Loucy (cell line): Measurements from ENCODE around the gene ECE2.

ENCODE experiments used
- H2AFZ ChIP-seq: fragments of 200-600 bp; sonication (generic); 2 replicates; pipeline ENCODE4 v1.6.0; 2016; ENCODE audit warnings: antibody characterized with exemption, mild to moderate bottlenecking, low read length, moderate library complexity
- H3F3A ChIP-seq: fragments of 200-600 bp; 2 replicates; pipeline ENCODE4 v1.6.0; 2016; ENCODE audit warnings: antibody characterized with exemption, low read depth, mild to moderate bottlenecking
- H3K27me3 ChIP-seq: fragments of 200-600 bp; sonication (generic); 2 replicates; pipeline ENCODE4 v1.6.1; 2014; ENCODE audit warnings: low read length, mild to moderate bottlenecking; ENCODE audit not compliant: insufficient read depth, poor library complexity, severe bottlenecking
- H3K36me3 ChIP-seq: fragments of 200-600 bp; sonication (generic); 2 replicates; pipeline ENCODE4 v1.6.1; 2016; ENCODE audit warnings: low read length; ENCODE audit not compliant: insufficient read depth
- H3K4me1 ChIP-seq: fragments of 200-600 bp; sonication (generic); 2 replicates; pipeline ENCODE4 v1.5.1; 2014; ENCODE audit warnings: low read length, mild to moderate bottlenecking; ENCODE audit not compliant: insufficient read depth, poor library complexity, severe bottlenecking
- H3K4me2 ChIP-seq: fragments of 200-600 bp; sonication (generic); 2 replicates; pipeline ENCODE4 v1.6.0; 2014; ENCODE audit warnings: antibody characterized with exemption, low read length, low read depth, mild to moderate bottlenecking; ENCODE audit not compliant: poor library complexity, severe bottlenecking
- H3K4me3 ChIP-seq: fragments of 200-600 bp; sonication (generic); 2 replicates; pipeline ENCODE4 v1.5.1; 2014; ENCODE audit warnings: low read length, mild to moderate bottlenecking, mixed read lengths; ENCODE audit not compliant: poor library complexity, severe bottlenecking
- H3K79me2 ChIP-seq: fragments of 200-600 bp; sonication (generic); 2 replicates; pipeline ENCODE4 v1.6.1; 2014; ENCODE audit warnings: low read length; ENCODE audit not compliant: insufficient read depth
- H3K9ac ChIP-seq: fragments of 200-600 bp; sonication (generic); 2 replicates; pipeline ENCODE4 v1.6.0; 2014; ENCODE audit warnings: mild to moderate bottlenecking, low read depth, low read length, moderate library complexity; ENCODE audit not compliant: poor library complexity, severe bottlenecking
- H3K9me2 ChIP-seq: fragments of 200-600 bp; sonication (generic); replicated peaks from 2 replicates; pipeline ENCODE4 v1.6.1; 2016; ENCODE audit warnings: low read depth, low read length, mixed read lengths
- H3K9me3 ChIP-seq: fragments of 200-600 bp; sonication (generic); 2 replicates; pipeline ENCODE4 v1.6.1; 2014; ENCODE audit warnings: mild to moderate bottlenecking, antibody characterized with exemption, low read length, low read depth; ENCODE audit not compliant: insufficient read depth
- H4K20me1 ChIP-seq: fragments of 200-600 bp; sonication (generic); 2 replicates; pipeline ENCODE4 v1.6.0; 2014; ENCODE audit warnings: antibody characterized with exemption, low read length, mild to moderate bottlenecking; ENCODE audit not compliant: insufficient read depth, poor library complexity, severe bottlenecking
- CTCF ChIP-seq: fragments of 200-600 bp; sonication (generic); conservative IDR thresholded peaks from 2 replicates; pipeline ENCODE4 v1.5.1; 2014; ENCODE audit warnings: mild to moderate bottlenecking, antibody characterized with exemption, low read length
- EZH2phosphoT487 ChIP-seq: fragments of 200-600 bp; IDR thresholded peaks from 2 replicates; pipeline ENCODE4 v1.6.1; 2018; ENCODE audit warnings: antibody characterized with exemption, mild to moderate bottlenecking, moderate library complexity, borderline replicate concordance

ECE2 gene

GRCh38 chr3:184321666-184322065 is 45.8 kb downstream of the ECE2 start:
- H3K9me3 ChIP-seq, result no peaks in the 10 kb centered on the region
- no peaks in the 10 kb centered on the region for H3K27me3 ChIP-seq
- TF ChIP-seq EZH2phosphoT487, result no peak
- no peak for TF ChIP-seq CTCF
- H3K4me2 ChIP-seq, result no peak overlapping the region
- H3K79me2 ChIP-seq, result peaks cover 62% of the 10 kb centered on the region
- H3K4me1 ChIP-seq, result peaks cover 23% of the 10 kb centered on the region
- no peaks in the 10 kb centered on the region for H3K9me2 ChIP-seq
- H3F3A ChIP-seq, result no peaks in the 10 kb centered on the region
- H3K36me3 ChIP-seq, result peaks cover 89% of the 10 kb centered on the region
- H3K9ac ChIP-seq, result no peak overlapping the region
- H3K4me3 ChIP-seq, result no peak overlapping the region
- H2AFZ ChIP-seq, result no peak overlapping the region
- H4K20me1 ChIP-seq, result peaks cover 79% of the 10 kb centered on the region

DNA sequence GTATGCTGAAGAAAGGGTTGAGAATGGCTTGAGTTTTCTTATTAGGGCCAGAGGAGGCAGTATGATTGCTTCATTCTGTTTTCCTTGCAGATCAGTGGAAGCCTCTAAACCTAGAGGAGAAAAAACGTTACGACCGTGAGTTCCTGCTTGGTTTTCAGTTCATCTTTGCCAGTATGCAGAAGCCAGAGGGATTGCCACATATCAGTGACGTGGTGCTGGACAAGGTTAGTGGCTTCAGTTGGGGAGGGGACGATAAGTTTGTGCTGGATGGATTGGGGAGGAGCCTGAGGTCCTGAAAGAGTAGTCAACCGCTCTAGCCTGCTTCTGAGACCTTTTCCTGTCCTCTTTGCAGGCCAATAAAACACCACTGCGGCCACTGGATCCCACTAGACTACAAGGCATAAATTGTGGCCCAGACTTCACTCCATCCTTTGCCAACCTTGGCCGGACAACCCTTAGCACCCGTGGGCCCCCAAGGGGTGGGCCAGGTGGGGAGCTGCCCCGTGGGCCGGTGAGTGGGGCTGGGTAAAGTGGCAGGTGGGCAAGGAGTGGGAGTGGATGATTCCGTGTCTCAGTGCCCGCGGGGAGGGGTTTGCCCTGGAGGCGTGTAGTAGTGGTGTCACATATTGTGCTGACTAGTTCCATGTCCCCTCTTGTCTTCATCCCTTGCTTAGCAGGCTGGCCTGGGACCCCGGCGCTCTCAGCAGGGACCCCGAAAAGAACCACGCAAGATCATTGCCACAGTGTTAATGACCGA is 47.1 kb downstream of the ECE2 start:
- no peaks in the 10 kb centered on the region for H3K9me2 ChIP-seq
- TF ChIP-seq CTCF (no peak), EZH2phosphoT487 (no peak)
- no peak overlapping the region for H3K4me3 ChIP-seq
- no peaks in the 10 kb centered on the region for H3F3A ChIP-seq
- H3K4me2 ChIP-seq, result no peak overlapping the region
- H3K27me3 ChIP-seq, result no peaks in the 10 kb centered on the region
- peaks cover 50% of the 10 kb centered on the region for H3K79me2 ChIP-seq
- peaks cover 92% of the 10 kb centered on the region for H3K36me3 ChIP-seq
- peaks cover 11% of the 10 kb centered on the region for H3K4me1 ChIP-seq
- no peak overlapping the region for H2AFZ ChIP-seq
- H4K20me1 ChIP-seq, result peaks cover 66% of the 10 kb centered on the region
- H3K9ac ChIP-seq, result no peak overlapping the region
- H3K9me3 ChIP-seq, result no peaks in the 10 kb centered on the region

GRCh38 chr3:184323696-184324095 is 47.9 kb downstream of the ECE2 start:
- no peaks in the 10 kb centered on the region for H3K9me2 ChIP-seq
- H3K9ac ChIP-seq, result no peak overlapping the region
- H3F3A ChIP-seq, result no peaks in the 10 kb centered on the region
- no peak overlapping the region for H3K4me2 ChIP-seq
- H3K79me2 ChIP-seq, result peaks cover 42% of the 10 kb centered on the region
- H2AFZ ChIP-seq, result no peak overlapping the region
- no peaks in the 10 kb centered on the region for H3K9me3 ChIP-seq
- H3K36me3 ChIP-seq, result peaks cover 96% of the 10 kb centered on the region
- TF ChIP-seq CTCF, result no peak
- no peak for TF ChIP-seq EZH2phosphoT487
- H3K4me3 ChIP-seq, result no peak overlapping the region
- no peaks in the 10 kb centered on the region for H3K27me3 ChIP-seq
- H3K4me1 ChIP-seq, result peaks cover 9% of the 10 kb centered on the region
- peaks cover 59% of the 10 kb centered on the region for H4K20me1 ChIP-seq
